HL-60 (cell line): ENCODE data around the gene NAGLU.

Experiments
- CTCF ChIP-seq: IDR thresholded peaks from one replicate; pipeline ENCODE4 v1.5.1; 2011; ENCODE audit warnings: low read length, control low read depth, inconsistent platforms; ENCODE audit not compliant: insufficient read depth
- GABPA ChIP-seq: IDR thresholded peaks from 2 replicates; pipeline ENCODE4 v1.6.1; 2012; ENCODE audit warnings: low read depth
- POLR2AphosphoS5 ChIP-seq: IDR thresholded peaks from 2 replicates; pipeline ENCODE4 v1.6.1; 2012; ENCODE audit warnings: low read depth
- SPI1 ChIP-seq: IDR thresholded peaks from 2 replicates; pipeline ENCODE4 v1.6.1; 2012; ENCODE audit warnings: low read depth, mild to moderate bottlenecking, borderline replicate concordance
- TF ChIP-seq, protein P1 (sequence below): IDR thresholded peaks from 2 replicates; pipeline ENCODE4 v1.6.1; 2012; ENCODE audit warnings: low read depth; ENCODE audit not compliant: insufficient replicate concordance

DNA sequence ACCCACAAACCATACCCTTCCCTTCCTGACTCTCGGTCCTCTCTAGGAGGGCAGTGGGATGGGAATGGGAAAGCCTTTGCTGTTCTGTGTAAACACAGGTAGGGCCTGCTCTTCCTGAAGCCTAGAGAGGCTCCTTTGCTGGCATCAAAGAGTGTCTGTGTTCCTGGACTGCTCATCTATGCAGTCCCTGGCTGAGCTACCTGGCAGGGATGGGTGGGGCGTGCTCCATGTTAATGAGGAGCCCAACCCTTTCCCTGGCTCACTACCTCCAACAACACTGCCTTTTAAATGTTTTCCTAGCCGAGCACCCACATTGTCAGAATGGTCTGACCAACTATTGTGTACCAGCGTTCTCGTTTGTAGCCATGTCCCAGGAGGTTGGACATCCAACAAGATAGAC, 26.6 kb upstream of the NAGLU start:
- TF ChIP-seq CTCF: no peak
- no peak for TF ChIP-seq SPI1
- TF ChIP-seq, protein P1, sequence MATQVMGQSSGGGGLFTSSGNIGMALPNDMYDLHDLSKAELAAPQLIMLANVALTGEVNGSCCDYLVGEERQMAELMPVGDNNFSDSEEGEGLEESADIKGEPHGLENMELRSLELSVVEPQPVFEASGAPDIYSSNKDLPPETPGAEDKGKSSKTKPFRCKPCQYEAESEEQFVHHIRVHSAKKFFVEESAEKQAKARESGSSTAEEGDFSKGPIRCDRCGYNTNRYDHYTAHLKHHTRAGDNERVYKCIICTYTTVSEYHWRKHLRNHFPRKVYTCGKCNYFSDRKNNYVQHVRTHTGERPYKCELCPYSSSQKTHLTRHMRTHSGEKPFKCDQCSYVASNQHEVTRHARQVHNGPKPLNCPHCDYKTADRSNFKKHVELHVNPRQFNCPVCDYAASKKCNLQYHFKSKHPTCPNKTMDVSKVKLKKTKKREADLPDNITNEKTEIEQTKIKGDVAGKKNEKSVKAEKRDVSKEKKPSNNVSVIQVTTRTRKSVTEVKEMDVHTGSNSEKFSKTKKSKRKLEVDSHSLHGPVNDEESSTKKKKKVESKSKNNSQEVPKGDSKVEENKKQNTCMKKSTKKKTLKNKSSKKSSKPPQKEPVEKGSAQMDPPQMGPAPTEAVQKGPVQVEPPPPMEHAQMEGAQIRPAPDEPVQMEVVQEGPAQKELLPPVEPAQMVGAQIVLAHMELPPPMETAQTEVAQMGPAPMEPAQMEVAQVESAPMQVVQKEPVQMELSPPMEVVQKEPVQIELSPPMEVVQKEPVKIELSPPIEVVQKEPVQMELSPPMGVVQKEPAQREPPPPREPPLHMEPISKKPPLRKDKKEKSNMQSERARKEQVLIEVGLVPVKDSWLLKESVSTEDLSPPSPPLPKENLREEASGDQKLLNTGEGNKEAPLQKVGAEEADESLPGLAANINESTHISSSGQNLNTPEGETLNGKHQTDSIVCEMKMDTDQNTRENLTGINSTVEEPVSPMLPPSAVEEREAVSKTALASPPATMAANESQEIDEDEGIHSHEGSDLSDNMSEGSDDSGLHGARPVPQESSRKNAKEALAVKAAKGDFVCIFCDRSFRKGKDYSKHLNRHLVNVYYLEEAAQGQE: no peak
- TF ChIP-seq POLR2AphosphoS5: no peak
- TF ChIP-seq GABPA: no peak
